Heart left ventricle (tissue), 13 donors: ENCODE data around the gene IFI27.

Experiments used
- CTCF ChIP-seq, 12 donors: fragments of 200-600 bp; sonication (generic) in 4 of 12; IDR thresholded peaks; one replicate each; pipeline versions ENCODE4 v1.5.0 to v1.8.0; 2018 to 2022; ENCODE audit warnings: antibody characterized with exemption in 12 of 12, mild to moderate bottlenecking in 5 of 12
- POLR2A ChIP-seq, 2 donors: fragments of 450-650 bp; IDR thresholded peaks; one replicate each; pipeline ENCODE4 v1.6.1; 2017; ENCODE audit warnings: antibody characterized with exemption in 2 of 2, mild to moderate bottlenecking in 2 of 2, moderate library complexity in 2 of 2
- donor health status: ischemic (EF 13 %, LVEDD 7.1; RV severe dilation, severe dysfunction).
- donor health status: DM: no; HTN: yes; CAD: no.
- donor health status: DM: no; HTN: no; CAD: no.
- donor health status: ischemic (EF 25% LVEDD 6.9; RV normal size, moderate dysfunction).
- donor health status: ischemic (EF 25% LVEDD 5.7; RV mildly dilated, moderate dysfunction).
- donor health status: ischemic (EF 35%, LVEDD 5.7; RV mildly dilated, moderate dysfunction).
- donor health status: nonischemic (EF 11% LVEDD 7.7; RV severe dilation, severe dysfunction).
- donor health status: DM: yes; HTN: yes; CAD: no.
- donor health status: PGD.
- donor health status: ischemic (EF 29% LVEDD 5.4; RV normal size, mild dysfunction).
- donor health status: nonischemic (EF 23%, LVEDD 6.1; RV moderate dilation, normal function).

DNA sequence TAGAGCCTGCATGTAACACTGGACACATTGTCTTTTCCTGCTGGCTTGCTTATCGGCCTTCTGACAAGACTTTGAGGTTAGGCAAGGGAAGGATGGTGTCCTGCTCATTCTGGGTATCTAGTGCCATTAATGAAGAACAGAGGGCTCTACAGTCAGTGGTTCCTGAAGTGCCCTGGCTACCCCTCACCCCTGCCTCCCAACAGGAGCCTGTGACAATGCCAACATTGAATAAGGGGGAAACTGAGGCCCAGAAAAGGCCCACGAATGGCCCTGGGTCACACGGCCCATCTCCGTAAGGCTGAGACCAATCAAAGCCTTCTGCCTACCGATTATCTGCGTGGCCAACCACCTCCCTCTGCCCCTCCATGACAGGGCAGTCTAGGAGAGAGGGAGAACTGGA lies 16.8 kb downstream of the IFI27 start:
- TF ChIP-seq CTCF (IDR thresholded peaks at IDR 0.05): no peak
- no peak for TF ChIP-seq POLR2A (IDR thresholded peaks at IDR 0.05)
